HepG2 (cell line): ENCODE data around the gene TAMALIN. TPM values are rescaled to one million over a fixed set of nuclear protein-coding genes. Genes with fewer than 3 reads are reported as not detected.

Source experiments
- ATF7-NPFF ChIP-seq: sonication (generic); formaldehyde crosslinking; IDR thresholded peaks from 2 replicates; pipeline ENCODE4 v1.8.1; 2023; ENCODE audit warnings: mild to moderate bottlenecking, low read depth, missing genetic modification reagents, moderate library complexity
- BORCS8-MEF2B ChIP-seq: sonication (generic); formaldehyde crosslinking; IDR thresholded peaks from 2 replicates; pipeline ENCODE4 v1.8.0; 2022; ENCODE audit warnings: mild to moderate bottlenecking, missing genetic modification reagents
- DMTF1 ChIP-seq: sonication (generic); formaldehyde crosslinking; IDR thresholded peaks from 2 replicates; pipeline ENCODE4 v1.4.0; 2020; ENCODE audit warnings: mild to moderate bottlenecking, missing genetic modification reagents
- FOSL2 ChIP-seq: sonication (generic); formaldehyde crosslinking; IDR thresholded peaks from 2 replicates; pipeline ENCODE4 v1.4.0; 2020; ENCODE audit warnings: missing genetic modification reagents
- JUNB ChIP-seq: sonication (generic); formaldehyde crosslinking; IDR thresholded peaks from 2 replicates; pipeline ENCODE4 v1.8.0; 2022; ENCODE audit warnings: missing genetic modification reagents, mild to moderate bottlenecking, borderline replicate concordance
- MBNL3 ChIP-seq: fragments of 250-450 bp; sonication (Bioruptor Pico); conservative IDR thresholded peaks from 2 replicates; pipeline ENCODE4 v1.8.0; 2022; ENCODE audit warnings: mild to moderate bottlenecking, inconsistent platforms
- NCOA5 ChIP-seq: sonication (generic); formaldehyde crosslinking; IDR thresholded peaks from 2 replicates; pipeline ENCODE4 v1.4.0; 2020; ENCODE audit warnings: missing genetic modification reagents
- PLSCR1 ChIP-seq: sonication (generic); formaldehyde crosslinking; IDR thresholded peaks from 2 replicates; pipeline ENCODE4 v1.5.0; 2020; ENCODE audit warnings: missing genetic modification reagents, mild to moderate bottlenecking, borderline replicate concordance
- PRPF4 ChIP-seq: fragments of 200-400 bp; formaldehyde crosslinking; IDR thresholded peaks from 2 replicates; pipeline ENCODE4 v1.6.1; 2016; ENCODE audit warnings: low read length, low read depth; ENCODE audit not compliant: poor library complexity, severe bottlenecking
- RBFOX2 ChIP-seq: fragments of 200-400 bp; formaldehyde crosslinking; IDR thresholded peaks from 2 replicates; pipeline ENCODE4 v1.6.1; 2017; ENCODE audit warnings: low read depth, mild to moderate bottlenecking, low read length
- RERE ChIP-seq: IDR thresholded peaks from 2 replicates; pipeline ENCODE4 v1.6.1; 2016; ENCODE audit warnings: low read depth, missing genetic modification reagents, missing compliant biosample characterization
- SP5 ChIP-seq: IDR thresholded peaks from 2 replicates; pipeline ENCODE4 v1.6.1; 2016; ENCODE audit warnings: low read depth, borderline replicate concordance
- SSRP1 ChIP-seq: IDR thresholded peaks from 2 replicates; pipeline ENCODE4 v1.6.1; 2016; ENCODE audit warnings: control low read depth
- ZNF143 ChIP-seq: sonication (generic); formaldehyde crosslinking; IDR thresholded peaks from 2 replicates; pipeline ENCODE4 v1.4.0; 2020; ENCODE audit warnings: missing genetic modification reagents
- ZNF225 ChIP-seq: sonication (generic); formaldehyde crosslinking; IDR thresholded peaks from 2 replicates; pipeline ENCODE4 v1.4.0; 2020; ENCODE audit warnings: mild to moderate bottlenecking, missing genetic modification reagents
- ZNF557 ChIP-seq: sonication (generic); formaldehyde crosslinking; IDR thresholded peaks from 2 replicates; pipeline ENCODE4 v1.4.0; 2020; ENCODE audit warnings: missing genetic modification reagents
- ZNF616 ChIP-seq: sonication (generic); formaldehyde crosslinking; IDR thresholded peaks from 2 replicates; pipeline ENCODE4 v1.5.0; 2020; ENCODE audit warnings: low read depth, mild to moderate bottlenecking, missing genetic modification reagents
- ZNF629 ChIP-seq: sonication (generic); formaldehyde crosslinking; conservative IDR thresholded peaks from 2 replicates; pipeline ENCODE4 v1.5.0; 2020; ENCODE audit warnings: missing genetic modification reagents
- ZSCAN21 ChIP-seq: sonication (generic); formaldehyde crosslinking; IDR thresholded peaks from 2 replicates; pipeline ENCODE4 v1.8.0; 2022; ENCODE audit warnings: mild to moderate bottlenecking, missing genetic modification reagents, moderate library complexity, borderline replicate concordance
- ZSCAN31 ChIP-seq: sonication (generic); formaldehyde crosslinking; IDR thresholded peaks from 2 replicates; pipeline ENCODE4 v1.5.0; 2020; ENCODE audit warnings: low read depth, mild to moderate bottlenecking, missing genetic modification reagents
- polyA plus RNA-seq, 8 experiments: library from polyadenylated mRNA; depleted of rRNA in 3 of 8; stranded (reverse) in 7 of 8; unstranded in 1 of 8; fragments of >200 nt; fragmentation: Illumina TruSeq in 4 of 8; extraction: Trizol in 4 of 8; gene quantifications; 2 replicates each; pipeline versions ENCODE4 v1.2.1 to v1.2.3, GENCODE V29; 2011 to 2016; ENCODE audit warnings: low read depth in 4 of 8, missing spikeins in 1 of 8, mixed read lengths in 1 of 8; ENCODE audit not compliant: insufficient read depth in 1 of 8
- total RNA-seq, 5 experiments: library from RNA; depleted of rRNA; stranded (reverse); fragments of >200 nt; fragmentation: Illumina TruSeq; extraction: Trizol; gene quantifications; 2 replicates each; pipeline ENCODE4 v1.2.3, GENCODE V29; 2016; ENCODE audit warnings: low read depth in 1 of 5

Gene TAMALIN
- total and polyA plus RNA-seq, 2 of the 13 experiments (the other 11 are each of a cell fraction or from before 2014, with no cell fraction given): 2.9 to 10.9 TPM

GRCh38 chr12:52050758-52051541 is 44.2 kb downstream of the TAMALIN start, which contains the start of gene NR4A1 (continued):
- TF ChIP-seq DMTF1 (CRISPR knock-in tag): peak; percentile 63; the same call in 1 of the 2 replicates
- peak; percentile 39; the same call in 1 of the 2 replicates for TF ChIP-seq FOSL2 (CRISPR knock-in tag)
- TF ChIP-seq ZNF557: no peak
- no peak for TF ChIP-seq ZNF143 (CRISPR knock-in tag)
- peak; percentile 85 for TF ChIP-seq RBFOX2
- no peak for TF ChIP-seq ZNF629 (CRISPR knock-in tag)
- TF ChIP-seq BORCS8-MEF2B: no peak; the same call in none of the 2 replicates
- 0 out of 2 replicates have a peak, but pooled peaks have one; percentile 62 for TF ChIP-seq ZNF616 (CRISPR knock-in tag)
- peak; percentile 45; the same call in 1 of the 2 replicates for TF ChIP-seq ATF7-NPFF (CRISPR knock-in tag)
- TF ChIP-seq RERE (CRISPR knock-in tag): no peak
- no peak for TF ChIP-seq JUNB (CRISPR knock-in tag)
- TF ChIP-seq ZSCAN21 (CRISPR knock-in tag): no peak; the same call in 1 of the 2 replicates
- no peak for TF ChIP-seq PLSCR1 (CRISPR knock-in tag)
- TF ChIP-seq PRPF4: no peak
- no peak for TF ChIP-seq MBNL3 (CRISPR knock-in tag)
- TF ChIP-seq SSRP1 (CRISPR knock-in tag): no peak
- no peak for TF ChIP-seq NCOA5 (CRISPR knock-in tag)
- no peak for TF ChIP-seq ZNF225 (CRISPR knock-in tag)
- no peak; the same call in none of the 2 replicates for TF ChIP-seq SP5 (CRISPR knock-in tag)
- 0 out of 2 replicates have a peak, but pooled peaks have one; percentile 79 for TF ChIP-seq ZSCAN31
